T-helper 22 cell (primary cell): ENCODE results near the gene CPED1.

ENCODE experiments used
- DNase-seq: peaks from one replicate; pipeline ENCODE4 v3.0.0-alpha.2; 2020; ENCODE audit warnings: low read depth

The CPED1 gene

GRCh38 chr7:121151774-121152221 is 163.3 kb downstream of the CPED1 start:
- no peak for DNase-seq

- DNase-seq: no peak
Measured at GRCh38 chr7:121153411-121153810, 164.9 kb downstream of the CPED1 start.

- DNase-seq: no peak
Measured at GRCh38 chr7:121153995-121154394, 165.5 kb downstream of the CPED1 start.

GRCh38 chr7:121156825-121157224 is 168.3 kb downstream of the CPED1 start:
- no peak for DNase-seq

GRCh38 chr7:121157341-121157751 is 168.8 kb downstream of the CPED1 start:
- no peak for DNase-seq

GRCh38 chr7:121157885-121158590 is 169.5 kb downstream of the CPED1 start:
- no peak for DNase-seq

- no peak for DNase-seq
Measured at GRCh38 chr7:121158665-121159064, 170.2 kb downstream of the CPED1 start.

- DNase-seq: no peak
Measured at GRCh38 chr7:121159553-121159952, 171.0 kb downstream of the CPED1 start.

- DNase-seq: no peak
Measured at GRCh38 chr7:121160150-121161008, 171.9 kb downstream of the CPED1 start.

- DNase-seq: no peak
Measured at GRCh38 chr7:121163699-121164098, 175.2 kb downstream of the CPED1 start.

GRCh38 chr7:121164247-121164646 is 175.7 kb downstream of the CPED1 start:
- DNase-seq: no peak

GRCh38 chr7:121166916-121167315 is 178.4 kb downstream of the CPED1 start:
- DNase-seq: no peak

- no peak for DNase-seq
Measured at GRCh38 chr7:121167971-121168370, 179.5 kb downstream of the CPED1 start.

- DNase-seq: no peak
Measured at GRCh38 chr7:121169469-121169868, 181.0 kb downstream of the CPED1 start.

GRCh38 chr7:121172484-121172883 is 184.0 kb downstream of the CPED1 start:
- no peak for DNase-seq

GRCh38 chr7:121175826-121176225 is 187.3 kb downstream of the CPED1 start:
- DNase-seq: no peak

- DNase-seq: no peak
Measured at GRCh38 chr7:121178452-121178851, 189.9 kb downstream of the CPED1 start.

- DNase-seq: no peak
Measured at GRCh38 chr7:121178869-121179497, 190.5 kb downstream of the CPED1 start.

- no peak for DNase-seq
Measured at GRCh38 chr7:121180436-121181063, 192.0 kb downstream of the CPED1 start.

- no peak for DNase-seq
Measured at GRCh38 chr7:121181357-121181756, 192.8 kb downstream of the CPED1 start.

- DNase-seq: no peak
Measured at GRCh38 chr7:121182281-121182680, 193.8 kb downstream of the CPED1 start.

- DNase-seq: no peak
Measured at GRCh38 chr7:121182902-121183301, 194.4 kb downstream of the CPED1 start.
